GM12878 (cell line): ENCODE measurements around the gene RIMBP2. TPM values are rescaled to one million over a fixed set of nuclear protein-coding genes. Genes with fewer than 3 reads are reported as not detected.

Source experiments
- ATAC-seq: fragments of 200-7000 bp; cut with Tn5 transposase; 3 replicates; pipeline ENCODE4 v1.9.1; 2020; ENCODE audit warnings: mild to moderate bottlenecking, moderate library complexity
- BruUV-seq: library from RNA; stranded (reverse); fragments of 400-500 nt; replicated peaks from 2 replicates; lab custom pipeline; 2021; lab: Mats Ljungman, UMichigan
- CTCF ChIA-PET: fragments of 300-600 bp; sonication (Branson Sonifier 250); formaldehyde crosslinking; extraction: SDS; loops from one replicate; lab custom pipeline; 2021; ENCODE audit warnings: inconsistent platforms; lab: Yijun Ruan, JAX
- POLR2A ChIA-PET: fragments of 350-600 bp; formaldehyde crosslinking; extraction: SDS; loops from one replicate; lab custom pipeline; 2021; ENCODE audit warnings: inconsistent platforms; lab: Charles Lee
- RAD21 ChIA-PET: fragments of 300-600 bp; sonication (Branson Sonifier 250); formaldehyde crosslinking; loops from one replicate; lab custom pipeline; 2023; ENCODE audit warnings: antibody characterized with exemption; ENCODE audit not compliant: unreplicated experiment; lab: Charles Lee
- SMC1A ChIA-PET: fragments of 300-600 bp; sonication (Branson Sonifier 250); formaldehyde crosslinking; loops from one replicate; lab custom pipeline; 2023; ENCODE audit not compliant: unreplicated experiment, uncharacterized antibody; lab: Charles Lee
- DNase-seq: peaks from one replicate; pipeline ENCODE4 v3.0.0-alpha.2; 2011; ENCODE audit warnings: low read depth, low spot score
- FAIRE-seq: peaks from 3 replicates; lab custom pipeline; 2011; peaks lifted over from hg19 to GRCh38; lab: Jason Lieb, UNC
- H2AFZ ChIP-seq: 2 replicates; pipeline ENCODE4 v1.6.0; 2011; ENCODE audit warnings: low read depth, low read length, control low read depth; ENCODE audit not compliant: control insufficient read depth
- H3K27ac ChIP-seq: 2 replicates; pipeline ENCODE4 v1.5.1; 2011; ENCODE audit warnings: control low read depth; ENCODE audit not compliant: control insufficient read depth, insufficient read depth
- H3K27me3 ChIP-seq, 2 experiments: replicated peaks in 1 of 2; 2 replicates each; pipeline versions ENCODE4 v1.6.0 to v1.6.1; 2011; ENCODE audit warnings: low read length in 1 of 2; ENCODE audit not compliant: control insufficient read depth in 2 of 2, insufficient read depth in 2 of 2
- H3K36me3 ChIP-seq, 2 experiments: 2 replicates each; pipeline ENCODE4 v1.5.1; 2011; ENCODE audit warnings: low read length in 1 of 2; ENCODE audit not compliant: control insufficient read depth in 2 of 2, insufficient read depth in 2 of 2
- H3K4me1 ChIP-seq: 2 replicates; pipeline ENCODE4 v1.6.1; 2011; ENCODE audit warnings: mild to moderate bottlenecking, low read length, moderate library complexity, mixed read lengths; ENCODE audit not compliant: control insufficient read depth, insufficient read depth
- H3K4me2 ChIP-seq: 2 replicates; pipeline ENCODE4 v1.6.0; 2011; ENCODE audit warnings: control low read depth; ENCODE audit not compliant: control insufficient read depth, insufficient read depth
- H3K4me3 ChIP-seq: fragments of 200-600 bp; sonication (generic); 2 replicates; pipeline ENCODE4 v1.5.1; 2016
- H3K79me2 ChIP-seq: 2 replicates; pipeline ENCODE4 v1.6.0; 2011; ENCODE audit warnings: low read length; ENCODE audit not compliant: control insufficient read depth, insufficient read depth
- H3K9ac ChIP-seq: 2 replicates; pipeline ENCODE4 v1.8.0; 2011; ENCODE audit warnings: low read length, control low read depth, mixed read lengths; ENCODE audit not compliant: control insufficient read depth, insufficient read depth
- H3K9me3 ChIP-seq: replicated peaks from 3 replicates; pipeline ENCODE4 v1.5.1; 2011; ENCODE audit warnings: mild to moderate bottlenecking, low read length; ENCODE audit not compliant: control insufficient read depth, insufficient read depth
- H4K20me1 ChIP-seq: 2 replicates; pipeline ENCODE4 v1.6.0; 2011; ENCODE audit not compliant: control insufficient read depth, insufficient read depth
- BRCA1 ChIP-seq: IDR thresholded peaks from 2 replicates; pipeline ENCODE4 v1.6.1; 2011; ENCODE audit warnings: low read depth, low read length, improper control_type of control experiment
- CHD4 ChIP-seq: fragments of 200-600 bp; sonication (generic); IDR thresholded peaks from 2 replicates; pipeline ENCODE4 v1.6.1; 2016; ENCODE audit warnings: mild to moderate bottlenecking
- FOXM1 ChIP-seq: IDR thresholded peaks from 2 replicates; pipeline ENCODE4 v1.6.1; 2012; ENCODE audit warnings: low read depth, mild to moderate bottlenecking, inconsistent platforms, low read length, moderate library complexity
- LARP7 ChIP-seq: fragments of 450-650 bp; IDR thresholded peaks from 2 replicates; pipeline ENCODE4 v1.6.1; 2017; ENCODE audit warnings: mild to moderate bottlenecking
- NFYA ChIP-seq: IDR thresholded peaks from 2 replicates; pipeline ENCODE4 v1.6.1; 2011; ENCODE audit warnings: low read depth, mild to moderate bottlenecking, low read length, improper control_type of control experiment, borderline replicate concordance
- NR2C1 ChIP-seq: fragments of 450-650 bp; IDR thresholded peaks from 2 replicates; pipeline ENCODE4 v1.6.1; 2017; ENCODE audit warnings: antibody characterized with exemption, mild to moderate bottlenecking, moderate library complexity
- NR2C2 ChIP-seq: IDR thresholded peaks from 2 replicates; pipeline ENCODE4 v1.6.1; 2011; ENCODE audit warnings: borderline replicate concordance, low read depth; ENCODE audit not compliant: control insufficient read depth, insufficient read length
- RELB ChIP-seq: fragments of 450-650 bp; IDR thresholded peaks from 2 replicates; pipeline ENCODE4 v1.6.1; 2017; ENCODE audit warnings: low read depth, mild to moderate bottlenecking, moderate library complexity
- RUNX3 ChIP-seq: IDR thresholded peaks from 2 replicates; pipeline ENCODE4 v1.6.1; 2012; ENCODE audit warnings: low read length, inconsistent platforms
- STAT1 ChIP-seq: fragments of 450-650 bp; conservative IDR thresholded peaks from 2 replicates; pipeline ENCODE4 v1.6.1; 2014; ENCODE audit warnings: antibody characterized with exemption, mild to moderate bottlenecking
- TAF1 ChIP-seq: IDR thresholded peaks from 2 replicates; pipeline ENCODE4 v1.6.1; 2011; ENCODE audit warnings: mild to moderate bottlenecking, low read depth, low read length, borderline replicate concordance
- YY1 ChIP-seq: IDR thresholded peaks from 2 replicates; pipeline ENCODE4 v1.6.1; 2011; ENCODE audit warnings: low read depth, mild to moderate bottlenecking, low read length
- ZBTB4 ChIP-seq: fragments of 450-650 bp; formaldehyde crosslinking; IDR thresholded peaks from 2 replicates; pipeline ENCODE4 v1.4.0; 2022; ENCODE audit warnings: mild to moderate bottlenecking, moderate library complexity
- ZSCAN29 ChIP-seq: fragments of 450-650 bp; IDR thresholded peaks from 2 replicates; pipeline ENCODE4 v1.6.1; 2017; ENCODE audit warnings: mild to moderate bottlenecking, moderate library complexity
- WGBS: methylation state at CpG from one replicate; pipeline ENCODE4 v1.1.6; 2016; ENCODE audit warnings: low lambda C conversion rate; ENCODE audit not compliant: insufficient replicate concordance, insufficient coverage; ENCODE audit errors: missing lambda C conversion rate; 5-methylcytosine and 5-hydroxymethylcytosine counted together
- in situ Hi-C: fragments of 300-500 bp; cut with MboI; formaldehyde crosslinking; loops from 9 replicates; pipeline ENCODE4 v1.14.3; 2018; ENCODE audit warnings: mixed read lengths
- intact Hi-C: fragments of 100-400 bp; cut with micrococcal nuclease; formaldehyde crosslinking; loops from one replicate; pipeline ENCODE4 v1.14.2; 2022; ENCODE audit not compliant: unreplicated experiment
- polyA plus RNA-seq, 11 experiments: library from polyadenylated mRNA; depleted of rRNA in 4 of 11; unstranded in 6 of 11; stranded (reverse) in 5 of 11; fragments of >200 nt; fragmentation: Nextera tagmentation in 4 of 11; fragmentation: Illumina TruSeq in 1 of 11; extraction: Ambion mirVana in 4 of 11; extraction: Trizol in 1 of 11; gene quantifications; 1 replicate in 1 of 11; 2 replicates in 10 of 11; pipeline versions ENCODE4 v1.2.1 to v1.2.3, GENCODE V29; 2011 to 2016; ENCODE audit warnings: inconsistent platforms in 2 of 11, missing spikeins in 2 of 11, low read depth in 1 of 11
- total RNA-seq, 4 experiments: library from RNA; depleted of rRNA in 3 of 4; stranded (reverse); fragments of >200 nt in 3 of 4; fragmentation: Illumina TruSeq in 1 of 4; extraction: Trizol in 1 of 4; gene quantifications; 2 replicates each; pipeline versions ENCODE4 v1.2.1 to v1.2.3, GENCODE V29; 2013 to 2021
- TF ChIP-seq, protein P1 (sequence below): IDR thresholded peaks from 2 replicates; pipeline ENCODE4 v1.6.1; 2012; ENCODE audit warnings: low read depth, low read length, improper control_type of control experiment
- TF ChIP-seq, protein P2 (sequence below): fragments of 450-650 bp; IDR thresholded peaks from 2 replicates; pipeline ENCODE4 v1.6.1; 2018; ENCODE audit warnings: mild to moderate bottlenecking, low read depth, moderate library complexity; ENCODE audit not compliant: partially characterized antibody

Gene RIMBP2
- total and polyA plus RNA-seq, 10 of the 15 experiments (the other 5 are each of a cell fraction or from before 2014, with no cell fraction given) = 0.04 to 2.9 (median 0.07) TPM; not detected in 1

DNA sequence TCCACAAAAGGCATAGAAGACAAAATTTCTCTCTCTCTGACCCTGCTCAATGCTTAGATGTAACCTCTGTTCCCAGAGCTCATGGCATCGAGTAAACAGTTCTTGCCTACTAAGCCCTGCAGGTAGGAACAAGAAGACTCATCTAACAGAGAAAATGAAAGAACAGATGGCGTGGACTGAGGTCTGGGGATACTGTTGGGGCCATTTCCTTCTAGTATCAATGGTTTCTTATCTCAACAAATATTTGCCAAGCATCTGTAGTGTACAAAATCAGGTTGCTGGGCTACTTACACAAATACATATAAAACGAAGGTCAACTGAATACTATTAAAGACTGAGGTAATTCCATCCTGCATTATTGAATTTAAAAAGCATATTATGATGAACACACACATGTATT, 93.3 kb downstream of the RIMBP2 start:
- intact Hi-C loops = no loop called here
- no peaks in the 10 kb centered on the region for H3K36me3 ChIP-seq
- H3K9ac ChIP-seq = no peak overlapping the region
- H4K20me1 ChIP-seq = no peaks in the 10 kb centered on the region
- H3K4me3 ChIP-seq = no peak overlapping the region
- no peak for DNase-seq
- peaks cover 2% of the 10 kb centered on the region; the same call in 2 of the 3 replicates for H3K9me3 ChIP-seq
- no peaks in the 10 kb centered on the region for H3K27me3 ChIP-seq
- POLR2A ChIA-PET = no interaction called here
- H3K27ac ChIP-seq = no peak overlapping the region
- no TSS peak for BruUV-seq
- TF ChIP-seq LARP7 = no peak
- TF ChIP-seq NFYA = no peak
- TF ChIP-seq BRCA1 = no peak
- no peak for TF ChIP-seq STAT1
- TF ChIP-seq, protein P1, sequence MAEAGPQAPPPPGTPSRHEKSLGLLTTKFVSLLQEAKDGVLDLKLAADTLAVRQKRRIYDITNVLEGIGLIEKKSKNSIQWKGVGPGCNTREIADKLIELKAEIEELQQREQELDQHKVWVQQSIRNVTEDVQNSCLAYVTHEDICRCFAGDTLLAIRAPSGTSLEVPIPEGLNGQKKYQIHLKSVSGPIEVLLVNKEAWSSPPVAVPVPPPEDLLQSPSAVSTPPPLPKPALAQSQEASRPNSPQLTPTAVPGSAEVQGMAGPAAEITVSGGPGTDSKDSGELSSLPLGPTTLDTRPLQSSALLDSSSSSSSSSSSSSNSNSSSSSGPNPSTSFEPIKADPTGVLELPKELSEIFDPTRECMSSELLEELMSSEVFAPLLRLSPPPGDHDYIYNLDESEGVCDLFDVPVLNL = no peak
- TF ChIP-seq, protein P2, sequence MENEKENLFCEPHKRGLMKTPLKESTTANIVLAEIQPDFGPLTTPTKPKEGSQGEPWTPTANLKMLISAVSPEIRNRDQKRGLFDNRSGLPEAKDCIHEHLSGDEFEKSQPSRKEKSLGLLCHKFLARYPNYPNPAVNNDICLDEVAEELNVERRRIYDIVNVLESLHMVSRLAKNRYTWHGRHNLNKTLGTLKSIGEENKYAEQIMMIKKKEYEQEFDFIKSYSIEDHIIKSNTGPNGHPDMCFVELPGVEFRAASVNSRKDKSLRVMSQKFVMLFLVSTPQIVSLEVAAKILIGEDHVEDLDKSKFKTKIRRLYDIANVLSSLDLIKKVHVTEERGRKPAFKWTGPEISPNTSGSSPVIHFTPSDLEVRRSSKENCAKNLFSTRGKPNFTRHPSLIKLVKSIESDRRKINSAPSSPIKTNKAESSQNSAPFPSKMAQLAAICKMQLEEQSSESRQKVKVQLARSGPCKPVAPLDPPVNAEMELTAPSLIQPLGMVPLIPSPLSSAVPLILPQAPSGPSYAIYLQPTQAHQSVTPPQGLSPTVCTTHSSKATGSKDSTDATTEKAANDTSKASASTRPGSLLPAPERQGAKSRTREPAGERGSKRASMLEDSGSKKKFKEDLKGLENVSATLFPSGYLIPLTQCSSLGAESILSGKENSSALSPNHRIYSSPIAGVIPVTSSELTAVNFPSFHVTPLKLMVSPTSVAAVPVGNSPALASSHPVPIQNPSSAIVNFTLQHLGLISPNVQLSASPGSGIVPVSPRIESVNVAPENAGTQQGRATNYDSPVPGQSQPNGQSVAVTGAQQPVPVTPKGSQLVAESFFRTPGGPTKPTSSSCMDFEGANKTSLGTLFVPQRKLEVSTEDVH = no peak
- no peak for TF ChIP-seq FOXM1
- no peak for TF ChIP-seq NR2C1
- no peak for TF ChIP-seq YY1
- TF ChIP-seq RELB = no peak
- TF ChIP-seq ZBTB4 (CRISPR knock-in tag) = no peak
- no peak for TF ChIP-seq NR2C2
- no peak for TF ChIP-seq ZSCAN29
- no peak for TF ChIP-seq TAF1
- no peak for TF ChIP-seq RUNX3
- no peak for TF ChIP-seq CHD4
- TF ChIP-seq, all 136 proteins: peak for 0
- CTCF ChIA-PET = interaction anchor here (0.6 kb wide), 1 partner anchor 129 kb away, joined by 3 read pairs; no protein-coding TSS in a partner anchor
- H2AFZ ChIP-seq = no peak overlapping the region
- RAD21 ChIA-PET = no interaction called here
- no peak overlapping the region for H3K4me2 ChIP-seq
- no peaks in the 10 kb centered on the region; the same call in 1 of the 2 replicates for H3K79me2 ChIP-seq
- FAIRE-seq (no peak), ATAC-seq (no peak)
- H3K4me1 ChIP-seq = no peaks in the 10 kb centered on the region
- in situ Hi-C loops = no loop called here
- 1% methylated on average over 3 of the region's 3 CpGs for WGBS
- SMC1A ChIA-PET = no interaction called here
